WERI-Rb-1 (cell line): ENCODE measurements around the gene SOX13.

Source experiments
- DNase-seq: peaks from one replicate; pipeline ENCODE4 v3.0.0-alpha.2; 2020
- H3K27ac ChIP-seq: fragments of 250-450 bp; sonication (Bioruptor Pico); 2 replicates; pipeline ENCODE4 v1.5.1; 2020; ENCODE audit warnings: mild to moderate bottlenecking, moderate library complexity
- H3K27me3 ChIP-seq: fragments of 250-450 bp; sonication (Bioruptor Pico); 2 replicates; pipeline ENCODE4 v1.5.1; 2021; ENCODE audit warnings: mild to moderate bottlenecking, low read depth, moderate library complexity; ENCODE audit not compliant: insufficient read depth, severe bottlenecking
- H3K36me3 ChIP-seq: fragments of 250-450 bp; sonication (Bioruptor Pico); 2 replicates; pipeline ENCODE4 v1.5.1; 2020; ENCODE audit warnings: mild to moderate bottlenecking, moderate library complexity
- H3K4me3 ChIP-seq: 2 replicates; pipeline ENCODE4 v1.5.1; 2011; ENCODE audit warnings: low read depth, mild to moderate bottlenecking, control low read depth, low read length
- H3K9me3 ChIP-seq: fragments of 250-450 bp; sonication (Bioruptor Pico); 2 replicates; pipeline ENCODE4 v1.5.1; 2021; ENCODE audit warnings: mild to moderate bottlenecking, moderate library complexity; ENCODE audit not compliant: severe bottlenecking
- CTCF ChIP-seq: IDR thresholded peaks from 2 replicates; pipeline ENCODE4 v1.5.1; 2011; ENCODE audit warnings: low read depth, mild to moderate bottlenecking, control low read depth, inconsistent platforms, low read length

Gene SOX13

DNA sequence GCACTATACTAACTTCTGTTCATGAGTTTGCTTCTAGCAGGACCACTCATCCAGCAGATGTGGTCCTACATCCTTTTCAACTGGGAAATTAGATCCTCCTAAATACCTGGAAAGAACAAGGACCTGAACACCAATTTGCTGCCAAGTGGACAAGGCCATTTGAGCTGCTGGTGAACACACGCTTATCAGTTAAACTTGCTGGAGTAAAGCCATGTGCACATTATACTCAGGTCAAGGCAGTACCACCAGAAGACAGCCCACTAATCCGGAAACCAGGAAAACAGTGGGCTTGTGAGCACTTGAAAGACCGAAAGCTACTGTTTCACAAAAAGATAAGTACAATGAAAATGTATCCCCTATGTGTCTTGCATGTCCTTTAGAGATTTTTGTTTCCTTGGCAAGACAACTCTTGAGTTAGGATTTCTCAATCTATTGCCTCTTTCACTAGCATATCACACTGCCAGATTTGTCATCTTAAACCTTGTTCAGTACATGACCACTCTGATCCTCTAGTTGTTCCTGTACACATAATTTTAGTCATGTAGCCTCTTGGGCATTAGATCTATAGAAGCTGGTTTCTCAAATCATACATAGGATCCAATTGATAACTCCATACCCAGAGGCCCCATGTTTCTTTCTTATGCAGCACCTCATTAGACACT, 97.7 kb downstream of the SOX13 start:
- Histone ChIP-seq H3K27ac (no peak overlapping the region), H3K27me3 (no peaks in the 10 kb centered on the region), H3K36me3 (no peaks in the 10 kb centered on the region), H3K4me3 (no peak overlapping the region), H3K9me3 (peaks cover 38% of the 10 kb centered on the region)
- no peak for DNase-seq
- TF ChIP-seq CTCF = no peak

DNA sequence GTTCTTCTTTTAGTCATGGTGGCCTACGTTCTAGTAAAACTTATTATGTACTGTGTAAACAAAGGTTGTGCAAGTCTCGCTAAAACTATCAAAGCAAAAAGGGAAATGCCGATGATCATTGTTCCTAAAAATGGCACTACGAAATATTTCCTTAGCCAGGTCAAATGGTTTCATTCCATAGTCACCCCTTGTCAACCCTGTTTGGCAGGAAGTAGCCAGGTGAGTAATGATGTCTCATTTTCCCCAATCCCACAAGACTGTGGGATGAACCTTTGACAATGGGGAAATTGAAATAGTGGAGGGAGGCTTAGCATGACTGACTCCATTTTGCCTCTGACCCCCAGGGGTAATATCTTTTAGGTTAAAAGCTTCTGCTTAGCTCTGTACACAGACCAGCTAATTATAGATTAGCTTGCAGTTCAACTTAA, 98.8 kb downstream of the SOX13 start:
- Histone ChIP-seq H3K27ac (peak overlapping the region; percentile 86), H3K27me3 (no peaks in the 10 kb centered on the region), H3K36me3 (no peaks in the 10 kb centered on the region), H3K4me3 (no peak overlapping the region), H3K9me3 (peaks cover 39% of the 10 kb centered on the region)
- DNase-seq = no peak
- no peak for TF ChIP-seq CTCF

- Histone ChIP-seq H3K4me3 (no peak overlapping the region), H3K36me3 (no peaks in the 10 kb centered on the region), H3K27me3 (no peaks in the 10 kb centered on the region), H3K27ac (peak overlapping the region; percentile 86), H3K9me3 (peaks cover 41% of the 10 kb centered on the region)
- peak; percentile 92 for DNase-seq
- no peak for TF ChIP-seq CTCF
These were observed 99.6 kb downstream of the SOX13 start for GRCh38 chr1:204172404-204173029.

GRCh38 chr1:204174958-204175357, 102.0 kb downstream of the SOX13 start:
- Histone ChIP-seq H3K27me3 (no peaks in the 10 kb centered on the region), H3K36me3 (no peaks in the 10 kb centered on the region), H3K4me3 (no peak overlapping the region), H3K27ac (no peak overlapping the region), H3K9me3 (peaks cover 29% of the 10 kb centered on the region)
- no peak for DNase-seq
- TF ChIP-seq CTCF = no peak

DNA sequence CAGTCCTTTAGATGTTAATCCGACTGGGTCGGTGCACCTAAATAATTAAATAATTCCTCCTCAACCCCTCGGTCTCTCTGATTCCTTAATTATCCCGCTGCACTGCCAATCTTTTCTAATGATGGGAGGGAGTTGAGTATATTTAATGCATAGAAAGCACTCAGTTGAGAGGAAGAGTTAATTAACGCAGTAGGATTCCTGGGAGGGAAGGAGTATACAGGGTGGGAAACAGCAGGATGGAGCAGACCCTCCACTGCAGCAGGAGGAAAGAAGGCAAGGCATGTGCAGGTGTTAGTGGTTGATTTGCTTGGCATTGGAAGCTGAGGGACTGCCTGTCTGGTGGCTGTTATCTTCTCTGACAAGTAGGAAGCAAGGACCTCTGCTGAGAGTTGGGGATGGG, 103.1 kb downstream of the SOX13 start:
- Histone ChIP-seq H3K27me3 (no peaks in the 10 kb centered on the region), H3K9me3 (peaks cover 26% of the 10 kb centered on the region), H3K27ac (no peak overlapping the region), H3K4me3 (no peak overlapping the region), H3K36me3 (no peaks in the 10 kb centered on the region)
- no peak for DNase-seq
- no peak for TF ChIP-seq CTCF
